Measurements from ENCODE around the gene ELP4.

Gene ELP4

DNA sequence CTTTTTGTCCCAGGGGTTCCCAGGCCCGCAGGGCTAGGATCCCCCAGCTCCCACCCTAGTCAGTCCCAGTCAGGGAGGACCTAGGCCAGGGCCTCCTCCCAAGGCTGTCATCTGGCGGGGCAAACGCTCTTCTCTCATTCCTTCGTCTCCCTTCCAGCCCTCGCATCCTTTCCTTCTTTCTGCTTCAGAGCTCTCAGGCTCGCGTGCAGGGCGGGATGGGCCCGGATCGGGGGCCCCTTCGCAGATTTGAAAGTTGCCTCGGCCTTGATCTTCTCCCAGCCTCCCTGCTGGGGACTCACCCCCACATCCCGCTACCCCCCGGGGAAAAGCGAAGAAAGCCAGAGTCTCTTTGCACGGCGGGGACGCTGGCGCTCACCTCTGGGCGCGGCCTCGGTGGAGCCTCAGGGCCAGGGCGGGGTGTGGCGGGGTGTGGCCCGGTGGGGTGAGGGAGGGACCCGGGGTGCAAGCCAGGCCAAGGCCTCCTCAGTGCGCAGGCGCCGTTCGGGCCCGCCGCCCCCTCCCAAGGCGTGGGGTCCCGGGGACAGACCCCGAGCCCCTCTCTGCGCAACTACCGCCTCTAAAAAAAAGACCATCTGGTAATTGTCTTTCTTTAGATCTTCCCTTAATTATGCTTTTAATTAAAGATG, 316.4 kb downstream of the ELP4 start:
- no peak for DNase-seq

- DNase-seq, result no peak
Measured at GRCh38 chr11:31826536-31827438, 317.2 kb downstream of the ELP4 start.

GRCh38 chr11:31827455-31828206, 318.1 kb downstream of the ELP4 start:
- DNase-seq, result no peak

- DNase-seq, result no peak
Measured at GRCh38 chr11:31828217-31828616, 318.6 kb downstream of the ELP4 start.

- no peak for DNase-seq
Measured at GRCh38 chr11:31830406-31830805, 320.8 kb downstream of the ELP4 start.

DNA sequence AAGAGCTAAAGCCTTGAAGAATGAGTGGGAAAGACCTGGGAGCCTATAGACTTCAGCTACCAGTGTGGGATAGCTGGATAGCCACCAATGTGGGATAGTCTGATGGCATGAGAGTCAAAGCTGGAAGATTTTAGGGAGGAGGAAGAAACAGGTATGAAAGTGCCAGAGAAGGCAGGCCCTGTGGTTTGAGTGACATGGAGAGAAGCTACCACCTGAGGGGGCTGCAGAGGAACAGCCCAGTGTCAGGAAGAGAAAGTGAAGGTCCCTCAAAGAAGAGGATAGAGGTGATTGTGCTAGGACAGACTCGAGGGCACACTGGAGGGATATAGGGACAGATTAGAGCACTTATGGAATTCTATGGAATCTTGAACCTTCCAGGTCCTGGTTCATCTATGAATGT, 324.7 kb downstream of the ELP4 start:
- no peak for DNase-seq

All from AML-193 (cell line).